HG03558 (cell line): ENCODE results near the gene ESPNL.

Experiments used
- ATAC-seq: cut with Tn5 transposase; IDR thresholded peaks from one replicate; pipeline ENCODE4 v1.9.1; 2021; ENCODE audit warnings: moderate number of reproducible peaks; ENCODE audit not compliant: unreplicated experiment; ENCODE audit errors: extremely low read depth

Gene ESPNL

GRCh38 chr2:238097988-238098871 is 1.9 kb upstream of the ESPNL start:
- no peak for ATAC-seq

DNA sequence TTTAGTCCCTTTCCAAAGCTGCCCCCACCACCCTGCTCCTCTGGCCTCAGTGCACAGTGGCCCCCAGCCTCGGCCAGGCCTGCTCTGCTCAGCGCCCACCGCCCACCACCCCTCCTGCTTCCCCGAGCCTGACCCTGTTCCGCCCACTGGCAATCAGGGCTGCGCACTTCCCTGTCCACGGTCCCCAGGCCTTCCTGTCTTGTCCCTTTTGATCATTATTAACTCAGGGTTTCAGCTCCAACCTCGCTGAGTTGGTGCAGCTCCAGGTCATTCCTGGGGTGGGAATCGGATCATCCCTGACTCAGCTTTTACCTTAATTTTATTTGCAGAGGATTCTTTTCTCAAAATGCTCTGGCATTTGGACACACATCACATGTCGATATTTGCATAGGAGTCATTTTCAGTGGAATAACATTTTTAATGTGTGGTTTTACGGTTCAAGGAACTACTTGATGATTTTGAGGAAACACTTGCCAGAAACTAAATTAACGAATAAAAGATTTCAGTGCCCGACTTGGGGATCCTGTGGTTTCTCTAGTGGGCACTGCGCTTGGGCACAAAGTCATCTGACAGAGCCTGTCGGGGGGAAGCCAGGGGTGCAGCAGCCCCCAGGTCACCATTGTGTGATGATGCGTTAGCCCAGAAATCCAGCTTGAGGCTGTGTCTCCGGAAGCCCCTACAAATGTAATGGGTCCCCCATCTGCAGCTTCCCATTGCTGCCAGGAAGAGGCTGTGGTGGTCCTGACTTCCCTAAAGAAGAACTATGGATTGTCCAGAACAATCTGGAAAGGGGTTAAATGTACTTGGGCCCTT is 1.0 kb upstream of the ESPNL start:
- ATAC-seq = no peak

DNA sequence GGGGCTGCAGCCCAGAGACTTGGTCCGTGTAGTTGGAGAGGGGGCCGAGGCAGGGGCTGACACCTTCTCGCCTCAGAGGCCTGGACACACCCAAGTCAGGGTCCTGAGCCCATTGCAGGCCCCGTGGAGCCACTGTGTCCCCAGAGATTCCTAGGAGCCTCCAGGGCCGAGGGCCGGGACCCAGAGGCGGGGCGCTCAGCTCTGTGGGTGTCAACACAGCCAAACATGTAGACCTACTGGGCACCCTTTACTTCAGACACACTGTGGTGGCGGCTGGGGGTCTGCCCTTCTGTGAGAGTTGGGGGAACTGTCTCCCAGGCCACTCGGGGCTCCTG is 459 bp upstream of the ESPNL start:
- no peak for ATAC-seq

GRCh38 chr2:238100821-238101771 is 956 bp downstream of the ESPNL start:
- no peak for ATAC-seq

- ATAC-seq = no peak
Measured at GRCh38 chr2:238101891-238102841, 2.0 kb downstream of the ESPNL start.

DNA sequence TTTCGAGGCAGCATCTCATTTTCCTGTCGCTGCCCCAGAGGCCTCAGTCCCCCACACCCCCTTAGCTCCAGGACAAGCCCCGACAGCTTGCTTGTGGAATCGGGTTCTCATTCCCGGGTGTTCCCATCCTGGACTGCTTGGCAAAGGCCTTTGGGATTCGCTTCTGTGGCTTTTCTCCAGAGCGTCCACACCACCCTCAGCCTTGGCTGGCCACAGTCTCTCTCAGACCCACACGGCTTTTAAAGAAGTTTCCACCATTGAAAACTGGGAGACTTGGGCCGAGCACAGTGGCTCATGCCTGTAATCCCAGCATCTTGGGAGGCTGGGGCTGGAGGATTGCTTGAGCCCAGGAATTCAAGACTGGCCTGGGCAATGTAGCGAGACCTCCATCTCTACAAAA is 2.7 kb downstream of the ESPNL start:
- no peak for ATAC-seq

DNA sequence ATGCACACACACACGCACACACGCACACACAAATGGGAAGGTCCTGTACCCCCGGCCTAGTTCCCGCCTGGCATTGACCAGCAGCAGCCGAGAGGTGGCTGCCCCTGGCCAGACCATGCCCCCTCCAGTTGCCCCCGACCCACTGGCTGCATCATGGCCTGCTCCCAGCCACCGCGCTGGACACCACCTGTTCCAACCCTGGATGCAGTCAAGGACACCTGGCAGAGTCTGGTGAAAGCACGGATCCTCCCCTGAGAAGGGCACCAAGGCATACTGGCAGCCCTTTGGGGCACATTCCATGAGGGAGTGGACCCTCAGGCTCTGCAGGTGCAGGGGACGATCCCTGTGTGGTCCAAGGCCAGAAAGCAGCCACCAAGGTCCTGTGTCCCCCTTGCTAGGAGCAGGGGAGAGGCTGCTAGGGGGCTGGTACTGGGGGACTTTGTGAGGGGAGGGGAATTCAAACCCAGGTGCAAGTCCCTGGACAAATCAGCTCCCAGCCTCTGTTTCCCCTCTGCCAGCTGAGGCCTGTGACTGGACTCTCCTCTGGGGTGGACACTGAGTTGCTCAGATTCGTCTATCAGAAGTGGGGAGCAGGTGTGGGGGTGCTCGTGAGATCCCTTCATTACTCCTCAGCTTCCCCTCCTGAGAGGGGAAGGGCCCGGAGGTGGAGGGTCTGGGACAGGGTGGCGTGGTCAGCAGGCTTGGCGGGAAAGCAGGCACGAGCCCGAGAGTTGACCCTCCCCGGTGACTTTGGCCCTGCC is 3.5 kb downstream of the ESPNL start:
- no peak for ATAC-seq

DNA sequence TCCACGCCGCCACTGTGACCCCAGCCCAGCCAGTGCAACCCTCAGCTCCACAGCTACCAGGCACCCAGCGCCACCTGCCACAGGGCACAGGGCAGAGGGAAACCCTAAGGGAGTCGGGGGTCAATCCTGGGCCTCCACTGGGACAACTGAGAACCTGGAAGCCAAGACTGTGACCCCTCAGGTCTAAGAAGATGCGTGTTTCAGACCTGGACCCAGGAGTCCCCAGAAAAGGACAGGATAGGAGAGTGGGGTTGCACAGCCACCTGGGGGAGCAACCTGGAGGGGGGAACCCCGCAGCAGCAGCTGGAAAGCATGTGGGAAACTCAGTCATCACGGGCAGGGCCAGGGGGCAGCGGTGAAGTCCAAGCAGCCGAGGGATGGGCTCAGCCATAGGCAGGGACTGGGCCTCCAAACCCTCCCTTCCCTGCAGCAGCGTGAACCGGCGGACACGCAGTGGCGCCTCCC is 4.1 kb downstream of the ESPNL start:
- no peak for ATAC-seq

DNA sequence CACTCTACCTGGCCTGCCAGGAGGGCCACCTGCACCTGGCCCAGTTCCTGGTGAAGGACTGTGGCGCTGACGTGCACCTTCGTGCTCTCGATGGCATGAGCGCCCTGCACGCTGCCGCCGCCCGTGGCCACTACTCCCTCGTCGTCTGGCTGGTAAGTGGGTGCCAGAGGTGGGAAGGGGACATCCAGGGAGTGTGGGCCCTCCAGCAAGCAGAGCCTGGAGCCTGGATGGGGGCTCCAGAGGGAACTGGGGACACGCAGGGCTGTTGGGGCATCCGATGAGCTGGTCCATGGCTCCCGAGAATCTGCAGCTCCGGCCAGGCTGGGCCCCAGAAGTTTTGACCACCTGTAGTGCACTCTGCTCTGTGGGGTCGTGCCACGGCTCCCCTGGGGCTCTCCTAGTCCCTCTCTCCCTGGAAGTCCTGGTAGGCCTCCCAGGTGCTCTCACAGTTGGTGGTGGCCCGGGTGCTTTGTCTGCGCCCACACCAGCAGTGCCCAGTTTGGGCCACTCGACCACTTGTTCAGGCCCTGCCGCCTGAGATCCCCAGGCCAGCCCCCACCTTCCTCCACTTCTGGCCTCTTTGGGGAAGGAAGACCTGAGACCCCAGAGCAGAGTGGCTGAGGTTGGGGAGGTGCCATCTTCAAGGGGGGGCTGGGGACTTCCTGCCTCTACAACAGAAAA is 4.7 kb downstream of the ESPNL start:
- ATAC-seq = no peak

DNA sequence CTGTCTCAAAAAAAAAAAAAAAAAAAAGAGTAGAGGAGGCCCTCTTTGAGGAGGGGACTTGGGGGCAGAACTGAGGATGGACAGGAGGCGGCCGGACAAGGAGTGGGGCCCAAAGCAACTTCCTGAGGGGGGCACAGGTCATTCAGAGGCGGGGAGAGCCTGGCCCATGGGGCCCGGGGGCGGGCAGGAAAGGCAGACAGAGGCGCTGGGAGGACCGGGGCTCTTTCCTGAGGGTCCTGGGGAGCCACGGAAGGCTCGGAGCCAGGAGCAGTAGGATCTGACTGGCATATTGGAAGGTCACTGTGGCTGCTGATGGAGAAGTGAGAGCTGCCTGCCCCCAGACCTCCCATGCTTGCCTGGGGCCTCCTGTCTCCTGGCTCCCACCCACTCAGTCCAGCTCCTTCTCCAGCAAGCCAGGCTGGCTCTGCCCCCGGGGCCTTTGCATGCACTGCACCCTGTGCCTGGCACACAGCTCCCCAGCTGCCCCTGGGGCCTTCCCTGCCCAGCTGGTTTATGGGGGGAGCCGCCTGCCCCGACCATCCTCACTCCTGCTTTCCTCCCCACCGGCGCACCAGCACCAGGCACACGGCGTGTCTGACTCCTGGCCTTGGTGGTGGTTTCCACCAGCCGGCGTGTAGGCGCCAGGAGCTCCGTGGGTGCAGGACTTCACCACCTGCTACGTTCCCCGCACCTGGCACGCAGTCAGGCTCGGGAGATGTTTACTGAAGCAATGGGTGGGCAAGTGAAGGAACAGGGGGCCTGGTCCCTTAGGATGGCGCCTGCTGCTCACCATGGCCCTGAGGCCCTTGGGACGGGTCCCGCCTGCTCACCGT is 5.6 kb downstream of the ESPNL start:
- no peak for ATAC-seq

GRCh38 chr2:238106339-238106697 is 6.2 kb downstream of the ESPNL start:
- no peak for ATAC-seq

DNA sequence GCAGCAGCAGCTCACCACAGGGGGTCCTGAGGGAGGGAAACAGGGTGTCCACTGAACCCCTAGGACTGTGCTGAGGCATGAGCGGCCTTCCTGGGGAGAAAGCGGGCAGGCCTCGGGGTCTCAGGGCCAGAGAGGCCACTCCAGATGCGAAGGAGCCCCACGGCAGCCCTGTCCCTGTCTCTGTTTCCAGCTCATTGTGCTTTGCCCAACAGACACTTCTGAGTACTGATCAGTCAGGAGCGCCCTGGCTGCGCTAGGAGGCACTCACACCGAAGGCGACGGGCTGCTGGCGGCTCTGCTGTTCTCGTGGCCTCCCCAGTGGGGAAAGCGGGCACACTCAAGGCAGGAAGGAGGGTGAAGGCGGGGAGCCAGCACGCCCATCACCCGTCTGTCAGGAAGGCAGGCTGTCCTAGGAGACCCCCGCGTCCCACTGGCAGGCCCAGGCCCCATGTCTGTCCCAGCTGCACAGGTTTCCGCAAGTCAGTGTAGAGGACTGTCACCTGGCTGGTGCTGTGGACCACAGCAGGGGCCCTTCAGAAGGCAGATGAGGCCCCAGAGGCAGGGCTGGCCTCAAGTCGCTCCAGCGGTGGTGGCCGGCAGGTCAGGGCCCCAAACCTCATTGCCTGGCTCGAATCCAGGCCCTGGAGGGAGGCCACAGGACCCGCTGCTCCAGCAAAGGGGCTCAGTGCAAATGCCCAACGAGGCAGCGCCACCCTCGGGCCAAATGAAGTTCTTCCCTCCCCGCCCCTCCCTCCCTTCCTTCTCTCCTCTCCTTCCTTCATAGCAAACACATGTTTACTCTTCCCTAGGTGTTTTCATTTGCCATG is 6.8 kb downstream of the ESPNL start:
- ATAC-seq = no peak

DNA sequence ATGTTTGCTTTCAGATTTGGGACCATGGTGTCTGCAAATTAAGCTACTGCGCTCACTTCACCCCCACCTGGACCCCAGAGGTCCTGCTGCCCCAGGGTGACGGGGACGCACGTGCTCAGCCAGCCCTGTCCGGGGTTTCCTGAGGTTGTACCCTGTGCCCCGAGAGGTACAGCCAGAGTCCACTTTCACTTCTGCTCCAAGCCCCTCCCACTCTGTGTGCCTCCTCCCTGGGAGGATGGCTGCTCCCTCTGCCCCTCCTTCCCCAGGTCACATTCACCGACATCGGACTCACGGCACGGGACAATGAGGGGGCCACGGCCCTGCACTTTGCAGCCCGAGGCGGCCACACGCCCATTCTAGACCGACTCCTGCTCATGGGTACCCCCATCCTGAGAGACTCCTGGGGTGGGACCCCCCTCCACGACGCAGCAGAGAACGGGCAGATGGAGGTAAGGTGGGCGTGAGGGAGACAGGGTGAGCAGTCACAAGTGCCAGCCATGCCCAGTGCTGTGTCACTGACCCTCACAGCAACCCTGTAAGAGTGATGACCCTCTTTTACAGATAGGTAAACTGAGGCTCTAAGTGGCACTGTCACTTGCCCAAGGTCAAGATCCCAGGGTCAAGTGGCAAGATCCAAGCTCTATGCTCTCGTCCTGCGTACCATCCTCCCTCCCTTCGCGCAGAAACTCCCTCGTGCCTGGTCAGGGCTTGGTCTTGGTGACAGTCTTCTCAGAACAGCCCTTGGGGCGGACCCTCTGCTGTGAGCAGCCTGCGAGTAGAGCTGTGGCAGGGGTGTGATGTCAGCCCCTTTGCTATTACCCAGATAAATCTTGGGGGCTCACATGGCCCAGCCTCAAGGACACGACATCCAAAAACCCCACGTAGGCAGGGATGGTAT is 7.6 kb downstream of the ESPNL start:
- ATAC-seq = no peak

- no peak for ATAC-seq
Measured at GRCh38 chr2:238108423-238109183, 8.5 kb downstream of the ESPNL start.

DNA sequence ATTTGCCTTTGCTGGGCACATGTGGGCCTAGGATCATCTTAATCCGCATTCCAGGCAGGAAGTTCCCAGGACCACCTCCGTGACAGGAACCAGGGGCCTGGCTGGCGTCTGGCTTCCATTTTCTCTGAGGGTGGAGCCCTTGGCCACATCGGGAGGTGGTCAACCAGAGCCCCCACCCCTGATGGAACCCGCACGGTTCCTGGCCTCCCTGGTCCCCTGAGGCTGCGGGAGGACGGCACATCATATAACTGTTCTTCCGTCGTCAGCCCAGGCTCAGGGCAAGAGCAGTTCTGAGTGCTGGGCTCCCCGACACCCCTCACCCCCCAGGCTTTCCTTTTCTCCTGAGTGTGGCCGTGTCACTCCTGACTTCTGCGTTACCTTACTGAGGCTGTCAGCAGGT is 13.5 kb downstream of the ESPNL start:
- ATAC-seq = no peak
